Thyroid gland (tissue), 4 donors: ENCODE data around the gene GPD1L. TPM values are rescaled to one million over a fixed set of nuclear protein-coding genes. Genes with fewer than 3 reads are reported as not detected.

Experiments used
- DNase-seq, 2 donors: peaks; one replicate each; pipeline ENCODE4 v3.0.0-alpha.2; 2019
- H3K27ac ChIP-seq, 3 donors: fragments of 200-600 bp; sonication (generic); 1 replicate in 2 of 3; 2 replicates in 1 of 3; pipeline ENCODE4 v1.5.1; 2016 to 2019; ENCODE audit warnings: mild to moderate bottlenecking in 1 of 3, moderate library complexity in 1 of 3
- H3K27me3 ChIP-seq: fragments of 200-600 bp; sonication (generic); one replicate; pipeline ENCODE4 v1.5.1; 2019
- H3K36me3 ChIP-seq, 2 donors: fragments of 200-600 bp; sonication (generic); one replicate each; pipeline ENCODE4 v1.5.1; 2016 to 2019
- H3K4me1 ChIP-seq, 2 donors: fragments of 200-600 bp; sonication (generic); one replicate each; pipeline ENCODE4 v1.5.1; 2017 to 2019
- H3K4me3 ChIP-seq, 3 donors: fragments of 200-600 bp; sonication (generic); replicated peaks in 1 of 3; 1 replicate in 2 of 3; 2 replicates in 1 of 3; pipeline ENCODE4 v1.5.1; 2016; ENCODE audit warnings: mild to moderate bottlenecking in 1 of 3
- H3K9me3 ChIP-seq: fragments of 200-600 bp; sonication (generic); one replicate; pipeline ENCODE4 v1.5.1; 2017
- POLR2A ChIP-seq, 2 donors: fragments of 450-650 bp; IDR thresholded peaks; one replicate each; pipeline ENCODE4 v1.6.1; 2017; ENCODE audit warnings: antibody characterized with exemption in 2 of 2, mild to moderate bottlenecking in 2 of 2, moderate library complexity in 1 of 2
- WGBS, 2 donors: methylation state at CpG; one replicate each; pipeline ENCODE4 v1.1.5; 2017; 5-methylcytosine and 5-hydroxymethylcytosine counted together
- intact Hi-C: fragments of 100-400 bp; cut with DNase I; formaldehyde crosslinking; loops from one replicate; pipeline ENCODE4 v1.15.1; 2023
- total RNA-seq, 4 donors: library from RNA; depleted of rRNA; stranded (reverse); fragments of >200 nt; gene quantifications; one replicate each; pipeline ENCODE4 v1.2.3, GENCODE V29; 2016
- TF ChIP-seq, protein P1 (sequence below), 6 experiments: fragments of 200-600 bp in 3 of 6; fragments of 450-650 bp in 3 of 6; sonication (generic) in 3 of 6; IDR thresholded peaks; one replicate each; pipeline ENCODE4 v1.5.1; 2016 to 2019; ENCODE audit warnings: antibody characterized with exemption in 6 of 6, mild to moderate bottlenecking in 2 of 6, inconsistent platforms in 1 of 6, moderate library complexity in 1 of 6

Gene GPD1L
- total RNA-seq, 4 donors from 2014 or later: 66.4 to 137 (median 104) TPM

DNA sequence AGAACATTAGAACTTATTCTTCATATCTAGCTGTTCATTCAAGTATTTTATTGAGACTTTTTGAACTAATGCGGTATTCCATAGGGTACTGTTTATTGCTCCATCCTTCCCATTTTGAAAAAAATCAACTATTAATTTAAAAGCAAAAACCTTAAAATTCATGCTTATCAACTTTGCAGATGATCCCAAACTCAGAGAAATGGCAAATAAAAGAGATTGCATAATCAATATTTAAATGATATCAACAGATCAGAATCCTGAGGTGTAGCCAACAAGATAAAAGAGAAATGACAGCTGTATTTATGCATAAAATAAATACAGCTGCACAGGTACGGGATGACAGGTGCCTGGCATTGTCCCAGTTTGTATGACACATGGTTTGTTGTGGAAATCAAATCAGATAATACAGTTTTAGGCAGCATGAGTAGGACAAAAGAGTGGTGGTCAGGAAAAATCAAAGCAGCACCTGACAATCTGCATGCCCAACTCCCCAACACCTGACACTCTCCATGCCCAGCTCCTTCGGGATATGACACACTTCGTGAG, 89.6 kb downstream of the GPD1L start:
- TF ChIP-seq, protein P1, sequence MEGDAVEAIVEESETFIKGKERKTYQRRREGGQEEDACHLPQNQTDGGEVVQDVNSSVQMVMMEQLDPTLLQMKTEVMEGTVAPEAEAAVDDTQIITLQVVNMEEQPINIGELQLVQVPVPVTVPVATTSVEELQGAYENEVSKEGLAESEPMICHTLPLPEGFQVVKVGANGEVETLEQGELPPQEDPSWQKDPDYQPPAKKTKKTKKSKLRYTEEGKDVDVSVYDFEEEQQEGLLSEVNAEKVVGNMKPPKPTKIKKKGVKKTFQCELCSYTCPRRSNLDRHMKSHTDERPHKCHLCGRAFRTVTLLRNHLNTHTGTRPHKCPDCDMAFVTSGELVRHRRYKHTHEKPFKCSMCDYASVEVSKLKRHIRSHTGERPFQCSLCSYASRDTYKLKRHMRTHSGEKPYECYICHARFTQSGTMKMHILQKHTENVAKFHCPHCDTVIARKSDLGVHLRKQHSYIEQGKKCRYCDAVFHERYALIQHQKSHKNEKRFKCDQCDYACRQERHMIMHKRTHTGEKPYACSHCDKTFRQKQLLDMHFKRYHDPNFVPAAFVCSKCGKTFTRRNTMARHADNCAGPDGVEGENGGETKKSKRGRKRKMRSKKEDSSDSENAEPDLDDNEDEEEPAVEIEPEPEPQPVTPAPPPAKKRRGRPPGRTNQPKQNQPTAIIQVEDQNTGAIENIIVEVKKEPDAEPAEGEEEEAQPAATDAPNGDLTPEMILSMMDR (IDR thresholded peaks at IDR 0.05): no peak
- H3K9me3 ChIP-seq: no peaks in the 10 kb centered on the region
- no peaks in the 10 kb centered on the region for H3K4me1 ChIP-seq
- 89 to 90% methylated on average over 4 of the region's 4 CpGs for WGBS, 2 donors
- intact Hi-C loops: no loop called here
- H3K27ac ChIP-seq: no peak overlapping the region
- no peak for DNase-seq
- no peaks in the 10 kb centered on the region for H3K27me3 ChIP-seq
- no peaks in the 10 kb centered on the region for H3K36me3 ChIP-seq
- no peak overlapping the region for H3K4me3 ChIP-seq

DNA sequence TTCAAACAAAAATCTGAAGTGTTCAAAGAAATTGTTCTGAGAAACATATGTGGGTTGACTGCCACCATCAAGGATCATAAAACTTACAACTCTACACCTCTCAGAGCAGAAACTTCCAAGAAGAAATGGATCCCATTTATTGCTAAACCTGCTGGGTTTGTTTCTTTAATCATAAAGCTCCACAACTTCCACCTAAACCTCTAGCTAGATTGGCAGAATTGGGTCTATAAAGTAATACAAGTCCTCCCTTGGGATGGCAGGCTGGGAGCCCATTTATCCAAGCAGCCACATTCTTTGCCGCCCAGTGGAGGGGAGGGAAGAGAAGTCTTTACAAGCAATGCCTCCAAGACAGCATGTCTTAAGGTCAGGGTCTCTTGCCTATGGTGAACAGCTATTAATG, 91.6 kb downstream of the GPD1L start:
- H3K27ac ChIP-seq: no peak overlapping the region
- intact Hi-C loops: no loop called here
- 100% methylated on average over 1 of the region's 1 CpG for WGBS, 2 donors
- H3K27me3 ChIP-seq: no peaks in the 10 kb centered on the region
- TF ChIP-seq, protein P1 (IDR thresholded peaks at IDR 0.05): no peak
- TF ChIP-seq POLR2A (IDR thresholded peaks at IDR 0.05): no peak
- no peak overlapping the region for H3K4me3 ChIP-seq
- no peak for DNase-seq
- H3K4me1 ChIP-seq: peaks cover 0 to 5% of the 10 kb centered on the region in 2 donors
- H3K9me3 ChIP-seq: no peaks in the 10 kb centered on the region
- H3K36me3 ChIP-seq: no peaks in the 10 kb centered on the region

DNA sequence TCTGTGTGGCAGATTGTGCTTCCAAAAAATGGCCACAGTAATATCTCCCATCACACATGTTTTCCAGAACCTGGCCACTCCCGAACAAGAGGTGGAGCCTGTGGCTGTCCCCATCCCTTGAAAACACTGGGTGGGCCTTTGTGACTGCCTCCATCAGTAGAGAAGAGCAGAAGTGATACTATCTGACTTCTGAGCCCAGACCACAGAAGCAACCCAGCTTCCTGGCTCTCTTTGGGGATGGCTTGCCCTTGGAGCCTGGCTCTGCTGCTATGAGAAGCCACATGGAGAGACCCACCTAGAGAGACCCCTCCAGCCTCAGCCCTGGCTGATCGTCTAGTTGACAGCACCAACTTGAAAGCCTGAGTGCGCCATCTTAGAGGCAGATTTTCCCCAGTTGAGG, 92.3 kb downstream of the GPD1L start:
- H3K9me3 ChIP-seq: no peaks in the 10 kb centered on the region
- TF ChIP-seq POLR2A (IDR thresholded peaks at IDR 0.05): no peak
- TF ChIP-seq, protein P1 (IDR thresholded peaks at IDR 0.05): no peak
- DNase-seq: no peak
- H3K27me3 ChIP-seq: no peaks in the 10 kb centered on the region
- H3K27ac ChIP-seq: no peak overlapping the region
- no peaks in the 10 kb centered on the region for H3K36me3 ChIP-seq
- WGBS, 2 donors: 96 to 100% methylated on average over 3 of the region's 3 CpGs
- intact Hi-C loops: no loop called here
- peaks cover 0 to 5% of the 10 kb centered on the region in 2 donors for H3K4me1 ChIP-seq
- no peak overlapping the region for H3K4me3 ChIP-seq

DNA sequence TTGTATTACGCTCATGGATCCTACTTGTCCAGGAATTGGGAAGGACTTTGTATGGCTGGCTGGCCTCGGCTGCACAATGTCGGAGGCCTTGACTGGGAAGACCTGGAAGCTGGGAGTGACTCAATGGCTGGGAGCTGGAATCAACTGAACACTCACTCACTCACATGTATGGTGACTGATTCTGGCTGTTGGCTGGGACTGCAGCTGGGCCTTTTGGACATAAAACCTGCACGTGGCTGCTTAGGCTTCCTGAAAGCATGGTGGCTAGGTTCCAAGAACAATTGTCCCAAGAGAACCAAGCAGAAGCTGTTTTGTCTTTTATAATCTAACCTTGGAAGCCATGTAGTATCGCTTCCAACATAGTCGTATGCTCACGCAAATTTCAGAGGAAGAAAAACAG, 94.1 kb downstream of the GPD1L start:
- intact Hi-C loops: no loop called here
- peak in 1 of 2 donors; percentile 13 for DNase-seq
- Histone ChIP-seq H3K36me3 (no peaks in the 10 kb centered on the region), H3K27me3 (no peaks in the 10 kb centered on the region), H3K9me3 (no peaks in the 10 kb centered on the region), H3K4me1 (peaks cover 0 to 5% of the 10 kb centered on the region in 2 donors), H3K4me3 (no peak overlapping the region), H3K27ac (peak overlapping the region in 1 of 3 donors; percentile 37)
- TF ChIP-seq POLR2A (IDR thresholded peaks at IDR 0.05): no peak
- TF ChIP-seq, protein P1 (IDR thresholded peaks at IDR 0.05): no peak
- 66 to 75% methylated on average over 7 of the region's 7 CpGs for whole genome bisulfite sequencing, 2 donors

DNA sequence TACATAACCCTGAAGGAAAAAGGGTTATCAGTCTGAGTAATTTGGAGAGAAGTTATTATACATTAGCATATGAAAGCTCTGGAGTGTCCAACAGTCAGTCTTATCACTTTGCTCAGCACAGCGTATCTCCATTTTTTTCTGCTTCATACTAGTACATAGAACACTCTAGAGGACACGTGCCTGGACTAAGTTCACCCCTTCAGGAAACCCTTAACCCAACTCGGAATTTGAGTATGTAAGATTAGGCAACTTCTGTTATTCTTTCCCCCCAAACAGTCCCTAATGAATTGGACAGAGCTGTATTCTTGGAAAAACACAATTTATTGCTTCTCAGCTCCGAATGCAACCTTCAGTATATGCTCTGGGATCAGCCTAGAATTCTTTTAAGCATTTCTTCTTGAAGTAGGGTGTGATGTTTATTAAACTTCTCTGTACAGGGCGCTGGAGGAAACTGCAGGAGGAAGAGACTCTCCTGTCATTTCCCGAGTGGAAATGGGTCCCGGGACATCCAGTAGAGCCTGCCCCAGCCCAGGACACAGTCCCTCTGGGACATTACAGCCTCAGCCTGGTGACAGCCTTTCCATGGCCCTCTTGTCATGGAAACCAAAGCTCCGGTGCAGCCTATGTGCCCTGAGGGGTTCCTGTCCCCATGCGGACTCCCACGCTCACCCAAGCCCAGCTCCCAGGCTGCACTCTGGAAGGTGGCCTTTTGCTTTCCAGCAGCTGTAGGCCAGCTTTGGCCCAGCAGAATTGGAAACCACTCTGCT, 94.8 kb downstream of the GPD1L start:
- no peak for TF ChIP-seq POLR2A (IDR thresholded peaks at IDR 0.05)
- TF ChIP-seq, protein P1 (IDR thresholded peaks at IDR 0.05): no peak
- intact Hi-C loops: no loop called here
- WGBS, 2 donors: 58 to 60% methylated on average over 10 of the region's 10 CpGs
- Histone ChIP-seq H3K4me1 (peaks cover 0 to 5% of the 10 kb centered on the region in 2 donors), H3K27me3 (no peaks in the 10 kb centered on the region), H3K4me3 (no peak overlapping the region), H3K27ac (peak overlapping the region in 2 of 3 donors; percentile 27 to 37), H3K36me3 (no peaks in the 10 kb centered on the region), H3K9me3 (no peaks in the 10 kb centered on the region)
- DNase-seq: no peak
